Measurements from ENCODE around the gene KLHL40.

KLHL40 gene

GRCh38 chr3:42670670-42671069 is 14.7 kb upstream of the KLHL40 start:
- ATAC-seq (no peak), DNase-seq (no peak)

GRCh38 chr3:42672515-42672914 is 12.8 kb upstream of the KLHL40 start:
- no peak for DNase-seq
- ATAC-seq, result no peak

- no peak for DNase-seq
These were observed 12.3 kb upstream of the KLHL40 start for GRCh38 chr3:42673082-42673481.

GRCh38 chr3:42674146-42674545 is 11.2 kb upstream of the KLHL40 start:
- DNase-seq, result no peak

More at GRCh38 chr3:42673082-42673481, 12.3 kb upstream of the KLHL40 start:
- ATAC-seq, result no peak

GRCh38 chr3:42675909-42676308 is 9.4 kb upstream of the KLHL40 start:
- no peak for DNase-seq

More at GRCh38 chr3:42674146-42674545, 11.2 kb upstream of the KLHL40 start:
- no peak for ATAC-seq

GRCh38 chr3:42678447-42678846 is 6.9 kb upstream of the KLHL40 start:
- no peak for ATAC-seq
- DNase-seq, result no peak

More at GRCh38 chr3:42675909-42676308, 9.4 kb upstream of the KLHL40 start:
- no peak for ATAC-seq

GRCh38 chr3:42680271-42680670 is 5.1 kb upstream of the KLHL40 start:
- ATAC-seq, result no peak
- no peak for DNase-seq

GRCh38 chr3:42680806-42681205 is 4.5 kb upstream of the KLHL40 start:
- ATAC-seq (no peak), DNase-seq (no peak)

GRCh38 chr3:42681361-42682038 is 3.8 kb upstream of the KLHL40 start:
- DNase-seq (no peak), ATAC-seq (no peak)

GRCh38 chr3:42682301-42683070 is 2.9 kb upstream of the KLHL40 start:
- ATAC-seq (no peak), DNase-seq (no peak)

- peak; percentile 63 for ATAC-seq
- DNase-seq, result peak; percentile 45
These were observed 1.3 kb upstream of the KLHL40 start for GRCh38 chr3:42683875-42684598.

- no peak for DNase-seq
- ATAC-seq, result no peak
These were observed 540 bp upstream of the KLHL40 start for GRCh38 chr3:42684632-42685362.

GRCh38 chr3:42685891-42686820 is 819 bp downstream of the KLHL40 start:
- DNase-seq (no peak), ATAC-seq (no peak)

GRCh38 chr3:42686832-42687650 is 1.7 kb downstream of the KLHL40 start:
- DNase-seq (no peak), ATAC-seq (no peak)

GRCh38 chr3:42688016-42688415 is 2.7 kb downstream of the KLHL40 start:
- ATAC-seq, result no peak
- no peak for DNase-seq

- DNase-seq (no peak), ATAC-seq (no peak)
These were observed 3.4 kb downstream of the KLHL40 start for GRCh38 chr3:42688487-42689420.

- no peak for ATAC-seq
These were observed 4.2 kb downstream of the KLHL40 start for GRCh38 chr3:42689421-42690014.

GRCh38 chr3:42690191-42690590 is 4.9 kb downstream of the KLHL40 start:
- ATAC-seq (no peak), DNase-seq (no peak)

More at GRCh38 chr3:42689421-42690014, 4.2 kb downstream of the KLHL40 start:
- no peak for DNase-seq

All from stimulated activated naive CD8-positive, alpha-beta T cell treated with anti-CD3 and anti-CD28 coated beads, Interleukin-15, Interleukin-2, amounts not matched to agents 100 U/mL and 50 U/mL, for 24 hours (primary cell).